Measurements from ENCODE around the gene SELENOM.

- TF ChIP-seq CTCF (IDR thresholded peaks at IDR 0.05; ENCODE audit: insufficient read depth, low read depth, low read length): no peak
- no peak for TF ChIP-seq EZH2 (IDR thresholded peaks at IDR 0.05; ENCODE audit: insufficient read depth, low read length)
Observed at GRCh38 chr22:31137721-31138120, 30.4 kb upstream of the SELENOM start.
